ENCODE results near the gene CREBL2. TPM values are rescaled to one million over a fixed set of nuclear protein-coding genes. Genes with fewer than 3 reads are reported as not detected.
A peak's percentile ranks its signal among the peaks of the same experiment; 100 is the strongest.

Gene CREBL2
- total and polyA plus RNA-seq, 2 of the 13 experiments (the other 11 are each of a cell fraction or from before 2014, with no cell fraction given) = 6.9 to 8.4 TPM

DNA sequence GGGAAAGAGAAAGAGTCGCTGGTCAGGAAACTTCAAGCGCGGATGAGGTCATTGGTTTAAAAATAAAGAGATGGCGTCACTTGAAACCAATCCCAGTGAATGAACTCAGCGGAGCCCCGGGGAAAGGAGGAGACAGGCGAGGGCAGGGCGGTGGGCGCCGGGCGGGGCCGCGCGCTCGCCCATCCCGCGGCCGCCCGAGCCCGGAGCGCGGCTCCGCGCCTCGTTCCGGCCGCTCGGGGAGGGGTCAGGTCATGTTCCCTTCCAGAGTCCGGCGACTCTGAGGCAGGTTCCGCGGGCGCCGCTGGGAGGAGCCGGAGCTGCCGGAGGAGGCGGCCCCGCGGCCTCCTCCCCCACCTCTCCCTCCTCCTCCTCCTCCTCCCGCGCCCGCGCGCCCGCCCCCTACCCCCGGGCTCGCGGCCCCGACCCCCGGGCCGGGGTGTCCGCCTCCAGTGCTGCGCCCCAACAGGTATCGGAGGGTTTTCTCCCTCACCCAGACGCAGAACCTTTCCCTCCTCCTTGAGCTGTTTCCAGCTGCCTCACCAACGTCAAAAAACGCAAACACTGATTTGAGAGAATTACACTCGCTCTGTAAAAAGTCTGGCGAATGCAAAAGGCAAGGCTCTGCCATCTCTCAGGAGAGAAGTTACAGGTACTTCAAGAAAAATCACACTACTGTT lies 49.0 kb upstream of the CREBL2 start, which contains the start of gene DUSP16 (continued):
- TF ChIP-seq, protein P1, sequence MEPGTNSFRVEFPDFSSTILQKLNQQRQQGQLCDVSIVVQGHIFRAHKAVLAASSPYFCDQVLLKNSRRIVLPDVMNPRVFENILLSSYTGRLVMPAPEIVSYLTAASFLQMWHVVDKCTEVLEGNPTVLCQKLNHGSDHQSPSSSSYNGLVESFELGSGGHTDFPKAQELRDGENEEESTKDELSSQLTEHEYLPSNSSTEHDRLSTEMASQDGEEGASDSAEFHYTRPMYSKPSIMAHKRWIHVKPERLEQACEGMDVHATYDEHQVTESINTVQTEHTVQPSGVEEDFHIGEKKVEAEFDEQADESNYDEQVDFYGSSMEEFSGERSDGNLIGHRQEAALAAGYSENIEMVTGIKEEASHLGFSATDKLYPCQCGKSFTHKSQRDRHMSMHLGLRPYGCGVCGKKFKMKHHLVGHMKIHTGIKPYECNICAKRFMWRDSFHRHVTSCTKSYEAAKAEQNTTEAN (CRISPR knock-in tag; conservative IDR thresholded peaks at IDR 0.05) = 0 out of 2 replicates have a peak, but pooled peaks have one; percentile 34
- TF ChIP-seq ZFP62 (CRISPR knock-in tag; IDR thresholded peaks at IDR 0.05) (no peak), SIX4 (CRISPR knock-in tag; IDR thresholded peaks at IDR 0.05) (no peak), TAF15 (IDR thresholded peaks at IDR 0.05; ENCODE audit: low read depth, low read length, poor library complexity, severe bottlenecking) (no peak), KLF9 (CRISPR knock-in tag; IDR thresholded peaks at IDR 0.05; ENCODE audit: low read depth) (no peak), MEIS1 (CRISPR knock-in tag; IDR thresholded peaks at IDR 0.05; ENCODE audit: borderline replicate concordance) (no peak), SP4 (CRISPR knock-in tag; IDR thresholded peaks at IDR 0.05) (peak; percentile 57; the same call in 1 of the 2 replicates), ISX (CRISPR knock-in tag; conservative IDR thresholded peaks at IDR 0.05) (no peak), ZNF441 (CRISPR knock-in tag; IDR thresholded peaks at IDR 0.05; ENCODE audit: borderline replicate concordance) (peak; percentile 97), KLF15 (CRISPR knock-in tag; IDR thresholded peaks at IDR 0.05; ENCODE audit: borderline replicate concordance) (no peak), ZSCAN21 (CRISPR knock-in tag; IDR thresholded peaks at IDR 0.05; ENCODE audit: borderline replicate concordance) (no peak; the same call in 1 of the 2 replicates), ZNF713 (CRISPR knock-in tag; IDR thresholded peaks at IDR 0.05) (no peak), PTBP1 (IDR thresholded peaks at IDR 0.05; ENCODE audit: low read depth, low read length, poor library complexity, severe bottlenecking) (no peak), REL (CRISPR knock-in tag; conservative IDR thresholded peaks at IDR 0.05) (no peak), ZNF672 (CRISPR knock-in tag; IDR thresholded peaks at IDR 0.05) (no peak), ZNF530 (CRISPR knock-in tag; IDR thresholded peaks at IDR 0.05; ENCODE audit: low read depth) (no peak), NFIC (IDR thresholded peaks at IDR 0.05; ENCODE audit: low read length) (no peak), HCFC1 (IDR thresholded peaks at IDR 0.05; ENCODE audit: low read depth, low read length) (no peak)
- TF ChIP-seq, protein P2, sequence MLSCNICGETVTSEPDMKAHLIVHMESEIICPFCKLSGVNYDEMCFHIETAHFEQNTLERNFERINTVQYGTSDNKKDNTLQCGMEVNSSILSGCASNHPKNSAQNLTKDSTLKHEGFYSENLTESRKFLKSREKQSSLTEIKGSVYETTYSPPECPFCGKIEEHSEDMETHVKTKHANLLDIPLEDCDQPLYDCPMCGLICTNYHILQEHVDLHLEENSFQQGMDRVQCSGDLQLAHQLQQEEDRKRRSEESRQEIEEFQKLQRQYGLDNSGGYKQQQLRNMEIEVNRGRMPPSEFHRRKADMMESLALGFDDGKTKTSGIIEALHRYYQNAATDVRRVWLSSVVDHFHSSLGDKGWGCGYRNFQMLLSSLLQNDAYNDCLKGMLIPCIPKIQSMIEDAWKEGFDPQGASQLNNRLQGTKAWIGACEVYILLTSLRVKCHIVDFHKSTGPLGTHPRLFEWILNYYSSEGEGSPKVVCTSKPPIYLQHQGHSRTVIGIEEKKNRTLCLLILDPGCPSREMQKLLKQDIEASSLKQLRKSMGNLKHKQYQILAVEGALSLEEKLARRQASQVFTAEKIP (CRISPR knock-in tag; IDR thresholded peaks at IDR 0.05; ENCODE audit: borderline replicate concordance) = no peak
- TF ChIP-seq, protein P3, sequence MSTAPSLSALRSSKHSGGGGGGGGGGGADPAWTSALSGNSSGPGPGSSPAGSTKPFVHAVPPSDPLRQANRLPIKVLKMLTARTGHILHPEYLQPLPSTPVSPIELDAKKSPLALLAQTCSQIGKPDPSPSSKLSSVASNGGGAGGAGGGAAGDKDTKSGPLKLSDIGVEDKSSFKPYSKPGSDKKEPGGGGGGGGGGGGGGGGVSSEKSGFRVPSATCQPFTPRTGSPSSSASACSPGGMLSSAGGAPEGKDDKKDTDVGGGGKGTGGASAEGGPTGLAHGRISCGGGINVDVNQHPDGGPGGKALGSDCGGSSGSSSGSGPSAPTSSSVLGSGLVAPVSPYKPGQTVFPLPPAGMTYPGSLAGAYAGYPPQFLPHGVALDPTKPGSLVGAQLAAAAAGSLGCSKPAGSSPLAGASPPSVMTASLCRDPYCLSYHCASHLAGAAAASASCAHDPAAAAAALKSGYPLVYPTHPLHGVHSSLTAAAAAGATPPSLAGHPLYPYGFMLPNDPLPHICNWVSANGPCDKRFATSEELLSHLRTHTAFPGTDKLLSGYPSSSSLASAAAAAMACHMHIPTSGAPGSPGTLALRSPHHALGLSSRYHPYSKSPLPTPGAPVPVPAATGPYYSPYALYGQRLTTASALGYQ (CRISPR knock-in tag; IDR thresholded peaks at IDR 0.05) = 0 out of 2 replicates have a peak, but pooled peaks have one; percentile 28
- TF ChIP-seq, protein P4, sequence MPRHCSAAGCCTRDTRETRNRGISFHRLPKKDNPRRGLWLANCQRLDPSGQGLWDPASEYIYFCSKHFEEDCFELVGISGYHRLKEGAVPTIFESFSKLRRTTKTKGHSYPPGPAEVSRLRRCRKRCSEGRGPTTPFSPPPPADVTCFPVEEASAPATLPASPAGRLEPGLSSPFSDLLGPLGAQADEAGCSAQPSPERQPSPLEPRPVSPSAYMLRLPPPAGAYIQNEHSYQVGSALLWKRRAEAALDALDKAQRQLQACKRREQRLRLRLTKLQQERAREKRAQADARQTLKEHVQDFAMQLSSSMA (CRISPR knock-in tag; IDR thresholded peaks at IDR 0.05) = no peak
- TF ChIP-seq, protein P5, sequence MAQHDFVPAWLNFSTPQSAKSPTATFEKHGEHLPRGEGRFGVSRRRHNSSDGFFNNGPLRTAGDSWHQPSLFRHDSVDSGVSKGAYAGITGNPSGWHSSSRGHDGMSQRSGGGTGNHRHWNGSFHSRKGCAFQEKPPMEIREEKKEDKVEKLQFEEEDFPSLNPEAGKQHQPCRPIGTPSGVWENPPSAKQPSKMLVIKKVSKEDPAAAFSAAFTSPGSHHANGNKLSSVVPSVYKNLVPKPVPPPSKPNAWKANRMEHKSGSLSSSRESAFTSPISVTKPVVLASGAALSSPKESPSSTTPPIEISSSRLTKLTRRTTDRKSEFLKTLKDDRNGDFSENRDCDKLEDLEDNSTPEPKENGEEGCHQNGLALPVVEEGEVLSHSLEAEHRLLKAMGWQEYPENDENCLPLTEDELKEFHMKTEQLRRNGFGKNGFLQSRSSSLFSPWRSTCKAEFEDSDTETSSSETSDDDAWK (CRISPR knock-in tag; IDR thresholded peaks at IDR 0.05) = no peak
- TF ChIP-seq, protein P6, sequence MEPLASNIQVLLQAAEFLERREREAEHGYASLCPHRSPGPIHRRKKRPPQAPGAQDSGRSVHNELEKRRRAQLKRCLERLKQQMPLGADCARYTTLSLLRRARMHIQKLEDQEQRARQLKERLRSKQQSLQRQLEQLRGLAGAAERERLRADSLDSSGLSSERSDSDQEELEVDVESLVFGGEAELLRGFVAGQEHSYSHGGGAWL (CRISPR knock-in tag; IDR thresholded peaks at IDR 0.05) = no peak

Measured in HepG2 (cell line).